IPS-NIHi11 (cell line): Measurements from ENCODE around the gene LYRM7.
"Not testable (repeated sequence)": the region's sequence is repeated elsewhere in the genome, so short reads cannot be mapped to it uniquely, and the experiment has no call there.

Experiments used
- DNase-seq: peaks from one replicate; pipeline ENCODE4 v3.0.0; 2012; ENCODE audit warnings: mixed read lengths, low spot score

The LYRM7 gene

DNA sequence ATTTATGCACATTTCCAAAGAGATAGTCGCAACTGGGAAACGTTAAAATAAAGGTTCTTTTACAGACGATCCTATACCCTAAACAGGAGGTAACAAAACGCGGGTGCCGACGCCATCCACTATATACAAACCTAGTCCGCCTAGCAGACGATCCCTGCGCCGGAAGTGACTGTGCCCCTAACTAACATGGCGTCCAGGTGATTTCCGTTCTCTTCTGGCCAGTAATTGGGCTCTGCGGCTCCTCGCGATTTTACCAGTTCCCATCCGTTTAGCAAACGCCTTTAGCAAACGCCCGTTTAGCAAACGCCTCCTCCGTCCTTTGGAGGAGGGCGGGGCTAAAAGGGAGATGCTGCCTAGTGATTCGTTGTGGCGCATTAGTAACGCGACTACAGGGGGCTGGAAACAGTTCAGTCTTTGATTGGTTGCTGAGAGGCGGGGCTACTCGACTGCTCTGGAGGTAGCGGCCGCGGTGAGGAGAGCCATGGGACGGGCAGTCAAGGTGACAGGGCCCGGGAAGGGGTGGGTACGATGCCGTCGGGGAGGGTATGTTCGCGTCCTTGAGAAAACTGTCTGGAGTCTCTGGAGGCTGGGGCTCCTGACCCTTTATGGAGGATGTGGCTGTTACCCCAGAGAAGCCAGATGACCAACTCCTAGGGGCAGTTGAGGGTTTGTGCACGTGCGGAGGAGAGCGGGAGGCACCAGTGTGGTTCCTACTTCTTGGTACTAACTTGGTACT lies at the start of gene LYRM7:
Gene LYRM7 (plus strand): TSS at position 405 of the 736 bp plus-strand sequence. CDS start 77 bp downstream, at position 482.
- peak; percentile 91 for DNase-seq

GRCh38 chr5:131127244-131127643 lies 43.5 kb upstream of the LYRM7 start:
- DNase-seq = not testable (repeated sequence)

DNA sequence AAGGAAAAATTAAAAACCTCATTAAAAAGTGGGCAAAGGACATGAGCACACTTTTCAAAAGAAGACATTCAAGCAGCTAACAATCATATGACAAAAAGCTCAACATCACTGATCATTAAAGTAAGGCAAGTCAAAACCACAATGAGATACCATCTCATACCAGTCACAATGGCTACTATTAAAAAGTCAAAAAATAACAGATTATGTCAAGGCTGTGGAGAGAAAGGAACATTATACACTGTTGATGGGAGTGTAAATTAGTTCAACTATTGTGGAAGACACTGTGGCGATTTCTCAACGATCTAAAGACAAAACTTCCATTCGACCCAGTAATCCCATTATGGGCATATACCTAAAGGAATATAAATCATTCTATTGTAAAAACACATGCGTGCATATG lies 41.4 kb upstream of the LYRM7 start:
- no peak for DNase-seq

- not testable (repeated sequence) for DNase-seq
These were observed 37.7 kb upstream of the LYRM7 start for GRCh38 chr5:131133091-131133490.

DNA sequence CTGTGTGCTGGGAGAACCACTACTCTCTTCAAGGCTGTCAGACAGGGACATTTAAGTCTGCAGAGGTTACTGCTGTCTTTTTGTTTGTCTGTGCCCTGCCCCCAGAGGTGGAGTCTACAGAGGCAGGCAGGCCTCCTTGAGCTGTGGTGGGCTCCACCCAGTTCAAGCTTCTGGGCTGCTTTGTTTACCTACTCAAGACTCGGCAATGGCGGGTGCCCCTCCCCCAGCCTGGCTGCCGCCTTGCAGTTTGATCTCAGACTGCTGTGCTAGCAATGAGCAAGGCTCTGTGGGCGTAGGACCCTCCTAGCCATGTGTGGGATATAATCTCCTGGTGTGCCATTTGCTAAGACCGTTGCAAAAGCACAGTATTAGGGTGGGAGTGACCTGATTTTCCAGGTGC lies 32.3 kb upstream of the LYRM7 start:
- not testable (repeated sequence) for DNase-seq

DNA sequence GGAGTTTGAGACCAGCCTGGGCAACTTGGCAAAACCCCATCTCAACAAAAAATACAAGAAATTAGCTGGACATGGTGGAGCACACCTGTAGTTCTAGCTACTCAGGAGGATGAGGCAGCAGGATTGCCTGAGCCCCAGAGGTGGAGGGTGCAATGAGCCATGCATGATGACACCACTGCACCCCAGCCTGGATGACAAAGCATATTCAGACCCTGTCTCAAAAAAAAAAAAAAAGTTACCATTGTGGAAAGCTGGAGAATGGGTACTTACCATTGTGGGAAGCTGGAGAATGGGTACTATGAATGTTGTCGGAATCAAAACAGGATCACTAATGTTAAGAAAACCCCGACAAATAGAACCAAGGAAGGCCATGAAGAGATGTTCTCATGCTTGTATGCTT lies 31.4 kb upstream of the LYRM7 start:
- DNase-seq = no peak

GRCh38 chr5:131142970-131143617 lies 27.6 kb upstream of the LYRM7 start:
- DNase-seq = no peak

DNA sequence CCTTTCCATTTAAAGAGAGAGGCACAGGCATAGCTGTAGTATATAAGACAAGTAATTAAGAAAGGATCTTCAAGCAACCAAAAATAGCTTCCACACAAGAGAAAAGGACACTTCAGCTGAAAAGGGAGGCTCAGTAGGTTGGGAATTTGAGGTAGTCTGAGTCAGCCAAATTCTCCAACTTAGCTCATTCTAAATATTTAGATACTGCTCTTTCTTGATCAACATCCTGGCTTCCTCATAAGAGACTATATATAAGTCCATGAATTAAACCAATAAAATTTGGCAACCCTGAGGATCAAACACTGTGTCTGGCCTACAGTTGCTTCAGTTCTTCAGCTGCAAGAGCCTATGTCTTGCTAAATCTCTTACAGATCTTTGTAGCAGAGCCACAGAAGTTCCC lies 23.5 kb upstream of the LYRM7 start:
- no peak for DNase-seq

- no peak for DNase-seq
These were observed 21.9 kb upstream of the LYRM7 start for GRCh38 chr5:131148835-131149234.

DNA sequence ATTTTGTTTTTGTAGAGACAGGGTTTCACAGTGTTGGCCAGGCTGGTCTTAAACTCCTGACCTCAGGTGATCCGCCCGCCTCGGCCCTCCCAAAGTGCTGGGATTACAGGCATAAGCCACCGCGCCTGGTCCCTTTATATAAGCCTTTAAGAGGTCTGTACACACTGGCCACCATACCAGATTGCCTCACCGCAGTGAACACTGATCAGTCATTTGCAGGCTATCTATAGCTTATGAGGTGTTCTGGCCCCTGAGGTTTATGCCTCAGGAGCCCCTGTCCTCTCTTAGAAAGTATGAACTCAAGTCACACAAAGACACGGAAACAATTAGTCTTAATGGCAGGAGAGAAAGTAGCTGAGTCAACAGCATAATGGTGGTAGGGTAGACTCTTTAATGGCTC lies 20.3 kb upstream of the LYRM7 start:
- no peak for DNase-seq

GRCh38 chr5:131151216-131151615 lies 19.5 kb upstream of the LYRM7 start:
- DNase-seq = no peak

- no peak for DNase-seq
These were observed 14.4 kb upstream of the LYRM7 start for GRCh38 chr5:131156385-131156784.

DNA sequence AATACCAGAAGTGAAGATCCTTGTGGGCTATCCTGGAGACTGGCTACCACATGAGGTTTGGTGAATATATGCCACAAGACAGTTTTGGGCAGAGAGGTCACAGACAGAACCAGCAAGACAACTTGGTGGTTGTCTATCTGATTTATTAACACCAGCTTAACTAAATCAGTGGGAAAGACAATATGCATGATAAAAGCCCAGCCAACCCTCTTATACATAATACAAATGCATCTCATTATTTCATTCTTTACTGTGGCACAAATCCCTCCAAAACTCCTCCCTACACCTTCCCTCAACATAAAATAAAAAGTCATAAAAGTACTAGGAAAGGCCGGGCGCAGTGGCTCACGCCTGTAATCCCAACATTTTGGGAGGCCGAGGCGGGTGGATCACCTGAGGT lies 13.8 kb upstream of the LYRM7 start:
- DNase-seq = no peak

DNA sequence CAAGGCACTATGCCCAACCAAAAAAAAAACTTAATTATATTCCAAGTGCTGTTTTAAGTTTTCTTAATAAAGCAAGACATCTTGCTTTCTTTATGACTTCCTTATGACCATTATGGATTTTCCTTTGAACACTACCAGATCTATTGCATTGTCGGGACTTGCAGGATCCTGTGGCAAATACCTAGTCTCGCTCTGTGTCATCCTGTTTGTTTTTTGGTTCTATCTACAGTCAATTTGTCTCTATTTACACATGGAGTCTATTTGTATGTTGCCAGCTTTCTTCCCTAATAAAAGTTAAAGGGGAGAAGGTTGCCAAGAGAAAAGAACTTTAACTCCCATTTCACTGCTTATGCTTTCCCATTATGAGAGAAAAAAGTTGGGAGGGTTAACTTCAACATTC lies 10.6 kb upstream of the LYRM7 start:
- no peak for DNase-seq

DNA sequence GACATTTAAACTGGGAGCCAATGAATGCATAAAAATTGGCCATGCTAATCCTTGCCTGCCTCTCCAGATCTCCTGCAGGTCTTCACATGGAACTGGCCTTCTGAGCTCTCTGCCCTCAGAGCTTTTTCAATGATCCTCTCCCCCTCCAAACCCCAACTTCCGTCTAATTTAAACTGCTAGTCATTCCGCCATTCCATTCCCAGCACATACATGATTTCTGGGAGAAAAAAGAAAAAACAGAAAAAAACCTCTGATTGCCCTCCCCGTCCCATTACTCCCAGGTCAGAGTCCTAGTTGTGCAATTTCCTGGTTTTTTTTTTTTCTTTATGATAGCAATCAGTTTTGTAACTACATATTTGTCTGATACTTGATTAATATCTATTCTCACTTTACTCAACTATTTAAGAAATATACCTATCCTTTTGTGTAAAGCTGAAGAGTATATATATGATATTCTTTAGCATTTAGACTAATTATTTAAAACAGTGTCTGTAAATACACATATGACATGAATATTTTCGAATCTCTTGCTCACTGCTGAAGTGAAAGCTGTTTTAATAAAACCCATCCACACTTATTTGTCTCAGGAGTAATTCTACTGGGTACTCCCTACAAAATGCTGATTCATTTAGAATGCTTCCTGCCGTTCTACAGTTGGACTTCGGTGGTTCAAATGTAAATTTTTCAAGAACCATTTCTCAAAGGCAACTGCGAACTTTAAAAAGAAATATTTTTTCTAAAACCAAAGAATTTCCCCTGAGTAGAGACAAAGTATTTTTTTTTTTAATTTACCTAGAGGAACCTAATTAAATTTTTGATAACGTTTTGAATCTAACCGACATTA lies 7.2 kb upstream of the LYRM7 start:
- DNase-seq = no peak

DNA sequence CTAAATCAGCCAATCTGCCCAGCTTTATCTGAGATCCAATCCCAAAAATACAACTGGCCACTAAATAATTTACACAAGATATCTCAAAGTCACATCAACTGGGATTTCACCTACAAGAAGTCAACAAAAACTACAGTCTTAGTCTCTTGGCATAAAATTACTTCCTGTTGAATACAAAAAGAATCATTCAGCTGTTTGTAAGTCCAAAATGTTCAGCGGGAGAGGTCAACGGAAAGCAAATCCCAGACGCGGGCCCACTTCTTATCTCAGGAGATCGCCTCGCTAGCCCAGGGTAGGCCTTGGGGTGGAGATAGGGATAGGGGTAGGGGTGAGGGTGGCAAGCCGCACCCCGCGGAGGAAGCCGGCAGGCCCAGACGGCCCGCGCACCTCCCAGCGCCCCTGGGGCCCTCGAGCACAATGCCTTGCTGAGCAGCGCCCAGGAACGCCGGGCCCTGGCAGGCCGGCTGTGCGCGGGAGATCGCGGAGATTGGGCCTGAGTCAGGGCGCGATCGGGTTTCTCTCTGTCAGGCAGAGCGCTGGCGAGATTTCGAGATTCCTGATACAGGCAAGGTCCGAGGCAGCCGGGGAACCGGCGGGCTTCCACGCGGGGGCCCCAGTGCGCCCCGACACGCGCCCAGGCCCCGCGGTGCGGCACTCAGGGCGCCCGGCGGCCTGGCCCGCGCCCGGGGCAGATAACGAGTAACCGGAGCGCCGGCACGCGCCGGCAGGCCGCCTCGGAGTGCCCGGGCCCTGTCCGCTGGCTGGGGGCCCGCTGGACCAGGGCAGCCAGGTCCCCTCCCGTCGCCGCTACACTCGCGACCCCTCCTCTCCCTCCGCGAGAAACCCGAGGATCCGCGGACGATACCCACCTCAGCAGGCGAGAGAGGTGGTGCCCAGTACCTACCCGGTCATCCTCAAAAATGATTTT lies 6.3 kb upstream of the LYRM7 start:
- DNase-seq = peak; percentile 72

- DNase-seq = peak; percentile 97
These were observed 5.5 kb upstream of the LYRM7 start, which contains the start of gene HINT1 for GRCh38 chr5:131165119-131165727. Gene HINT1, minus strand, starts transcription at chr5:131165256. Its CDS starts 51 bp downstream, at chr5:131165205.

- no peak for DNase-seq
These were observed 3.1 kb upstream of the LYRM7 start for GRCh38 chr5:131167615-131168014.

DNA sequence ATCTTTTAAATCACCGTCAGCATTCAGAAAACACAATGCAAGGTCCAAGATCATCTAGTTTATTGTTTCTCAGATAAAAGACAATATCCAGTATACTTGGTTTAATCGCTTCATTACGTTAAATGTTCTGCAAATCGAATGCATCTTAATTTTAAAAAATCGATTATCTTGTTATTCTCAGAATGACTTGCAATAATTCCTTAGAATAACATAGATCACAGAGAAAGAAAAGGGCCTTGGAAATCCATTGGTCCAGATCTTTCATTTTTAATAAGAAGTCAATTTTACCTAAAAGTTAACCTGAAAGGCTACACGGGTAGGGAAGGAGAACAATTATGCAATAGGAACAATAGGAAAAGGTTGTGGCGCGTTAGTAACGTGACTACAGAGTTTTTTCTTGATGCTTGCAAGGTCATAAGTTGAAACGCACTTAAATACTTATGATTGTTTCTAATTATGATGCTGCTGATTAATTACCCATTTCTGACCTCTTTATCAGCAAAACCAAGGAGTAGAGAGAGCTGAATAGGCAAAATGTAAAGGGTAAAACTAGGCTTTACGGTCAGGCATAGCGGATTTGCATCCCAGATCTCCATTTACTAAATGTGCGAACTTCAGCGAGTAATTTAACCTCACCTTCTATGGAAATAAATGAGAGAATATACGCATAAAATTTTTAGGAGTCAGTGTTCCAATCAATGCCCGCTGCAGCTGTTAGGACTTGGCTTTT lies 769 bp upstream of the LYRM7 start:
- DNase-seq = no peak

GRCh38 chr5:131171276-131171810 lies 599 bp downstream of the LYRM7 start:
- DNase-seq = no peak
